IgD-negative memory B cell (primary cell): ENCODE data around the gene KCNMA1. TPM values are rescaled to one million over a fixed set of nuclear protein-coding genes. Genes with fewer than 3 reads are reported as not detected.

Experiments
- H3K27ac Mint-ChIP-seq, 3 donors: one replicate each; pipeline ENCODE4 v1.8.0; 2020 to 2022; ENCODE audit warnings: mild to moderate bottlenecking in 3 of 3, mixed read lengths in 3 of 3, moderate library complexity in 1 of 3
- H3K27me3 Mint-ChIP-seq: one replicate; pipeline ENCODE4 v1.8.0; 2021; ENCODE audit warnings: mixed read lengths
- H3K36me3 Mint-ChIP-seq: one replicate; pipeline ENCODE4 v1.8.0; 2020; ENCODE audit warnings: mild to moderate bottlenecking, mixed read lengths
- H3K4me1 Mint-ChIP-seq, 3 donors: one replicate each; pipeline ENCODE4 v1.8.0; 2020 to 2022; ENCODE audit warnings: mixed read lengths in 3 of 3, mild to moderate bottlenecking in 1 of 3
- H3K4me3 Mint-ChIP-seq, 4 donors: one replicate each; pipeline ENCODE4 v1.8.0; 2020 to 2022; ENCODE audit warnings: mild to moderate bottlenecking in 4 of 4, mixed read lengths in 4 of 4, moderate library complexity in 3 of 4
- H3K9me3 Mint-ChIP-seq, 3 donors: one replicate each; pipeline ENCODE4 v1.8.0; 2020 to 2021; ENCODE audit warnings: mixed read lengths in 3 of 3, mild to moderate bottlenecking in 1 of 3
- polyA plus RNA-seq: library from polyadenylated mRNA; unstranded; fragments of 300-500 nt; fragmentation: Illumina TruSeq; gene quantifications from one replicate; pipeline ENCODE4 v1.2.3, GENCODE V29; 2021

KCNMA1 gene
- polyA plus RNA-seq, 1 donor from 2014 or later: 5.5 TPM

DNA sequence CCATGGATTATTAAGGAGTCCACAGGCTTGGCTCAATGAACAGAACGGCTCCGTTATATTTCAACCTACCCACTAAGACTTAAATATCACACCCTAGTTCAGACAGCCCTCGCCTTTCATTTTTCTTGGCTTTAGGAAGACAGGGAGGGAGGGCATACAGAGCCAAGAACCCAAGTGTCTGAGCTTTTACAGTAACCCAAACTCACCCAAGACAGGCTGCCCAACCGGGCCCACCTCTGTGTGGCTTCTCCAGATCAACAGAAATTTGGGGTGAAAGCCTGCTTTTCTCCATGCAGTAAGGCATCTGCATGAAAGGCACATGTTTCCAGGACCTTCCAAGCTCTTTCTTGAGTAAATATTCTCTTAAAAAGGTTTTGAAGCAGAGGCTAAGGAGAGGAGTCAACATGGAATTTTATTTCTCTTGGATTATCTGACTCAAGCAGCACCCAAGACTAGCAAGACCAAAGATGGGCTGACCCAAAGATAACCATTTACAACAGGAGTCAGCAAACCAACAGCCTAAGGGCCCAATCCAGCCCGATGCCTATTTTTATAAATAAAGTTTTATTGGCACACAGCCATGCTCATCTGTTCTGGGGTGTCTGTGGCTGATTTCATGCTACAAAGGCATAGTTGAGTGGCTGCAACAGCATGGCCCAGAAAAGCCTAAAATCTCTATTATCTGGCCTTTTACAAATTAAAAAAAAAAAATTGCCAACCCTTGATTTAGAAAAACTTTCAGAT, 90.1 kb downstream of the KCNMA1 start:
- H3K27me3 Mint-ChIP-seq: peaks cover 3% of the 10 kb centered on the region
- peaks cover 0 to 5% (median 4%) of the 10 kb centered on the region in 3 donors for H3K4me1 Mint-ChIP-seq
- no peak overlapping the region for H3K4me3 Mint-ChIP-seq
- H3K36me3 Mint-ChIP-seq: peaks cover 6% of the 10 kb centered on the region
- H3K9me3 Mint-ChIP-seq: peaks cover 2 to 6% (median 4%) of the 10 kb centered on the region in 3 donors
- no peak overlapping the region for H3K27ac Mint-ChIP-seq

DNA sequence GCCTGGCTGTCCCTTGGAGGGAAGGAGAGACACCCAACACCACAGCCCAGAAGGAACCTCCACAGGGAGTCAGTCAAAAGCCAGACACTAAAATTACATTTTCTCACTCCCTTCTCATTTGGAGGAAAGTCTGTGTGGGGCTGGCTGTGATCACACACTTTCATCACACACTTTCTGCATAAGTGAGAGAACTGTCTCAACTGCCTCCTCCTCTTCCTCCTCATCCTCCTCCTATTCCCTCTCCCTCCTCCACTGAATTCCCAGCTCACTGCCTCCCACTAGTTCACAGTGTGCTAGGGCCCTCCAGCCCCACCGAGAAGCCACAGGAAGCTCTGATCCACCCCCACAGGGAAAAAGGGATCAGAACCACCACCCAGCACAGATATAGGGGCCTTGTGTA, 91.6 kb downstream of the KCNMA1 start:
- peaks cover 4% of the 10 kb centered on the region for H3K27me3 Mint-ChIP-seq
- no peak overlapping the region for H3K27ac Mint-ChIP-seq
- H3K4me1 Mint-ChIP-seq: peaks cover 8 to 15% (median 13%) of the 10 kb centered on the region in 3 donors
- H3K4me3 Mint-ChIP-seq: no peak overlapping the region
- H3K9me3 Mint-ChIP-seq: peaks cover 2 to 6% (median 4%) of the 10 kb centered on the region in 3 donors
- peaks cover 6% of the 10 kb centered on the region for H3K36me3 Mint-ChIP-seq

DNA sequence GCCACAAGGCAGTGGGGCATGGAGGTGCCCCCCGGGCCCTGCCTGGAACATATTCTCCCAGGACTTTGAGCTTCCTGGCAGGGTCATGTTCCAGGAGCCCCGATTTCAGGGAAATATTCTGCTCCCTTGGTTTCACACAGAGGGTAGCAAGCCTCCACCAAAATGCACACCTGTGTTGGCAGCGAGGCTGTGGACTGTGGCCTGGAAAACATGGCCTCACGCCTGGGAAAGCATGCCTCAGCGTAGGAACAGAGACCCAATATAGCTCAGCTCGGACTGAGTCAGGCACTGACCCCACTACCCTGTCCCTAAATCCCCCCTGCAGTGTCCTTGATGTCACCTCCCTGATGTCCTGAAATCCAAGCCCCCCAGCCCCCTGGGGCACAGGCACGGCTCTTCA, 92.0 kb downstream of the KCNMA1 start:
- no peak overlapping the region for H3K4me3 Mint-ChIP-seq
- H3K27ac Mint-ChIP-seq: no peak overlapping the region
- H3K27me3 Mint-ChIP-seq: peaks cover 6% of the 10 kb centered on the region
- peaks cover 6% of the 10 kb centered on the region for H3K36me3 Mint-ChIP-seq
- peaks cover 2 to 6% (median 4%) of the 10 kb centered on the region in 3 donors for H3K9me3 Mint-ChIP-seq
- H3K4me1 Mint-ChIP-seq: peaks cover 12 to 18% (median 15%) of the 10 kb centered on the region in 3 donors

DNA sequence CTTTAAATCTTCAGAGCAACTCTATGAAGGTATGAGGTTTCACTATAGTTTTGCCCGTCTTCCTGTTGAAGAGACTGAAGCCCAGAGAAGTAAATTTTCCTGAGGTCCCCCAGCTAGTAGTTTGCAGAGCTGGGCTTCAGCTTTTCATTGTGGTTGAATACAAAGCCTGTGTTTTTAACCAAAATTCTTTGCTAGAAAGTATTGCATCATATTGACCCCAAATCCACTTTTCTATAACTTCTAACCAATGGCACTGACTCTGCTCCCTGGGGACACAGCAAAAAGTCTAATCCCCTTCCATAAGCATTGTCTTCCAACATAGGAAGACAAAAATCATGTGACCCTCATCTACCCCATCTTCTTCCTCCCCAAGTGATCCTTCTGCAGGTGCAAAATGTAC, 93.0 kb downstream of the KCNMA1 start:
- peaks cover 2 to 6% (median 4%) of the 10 kb centered on the region in 3 donors for H3K9me3 Mint-ChIP-seq
- H3K4me3 Mint-ChIP-seq: no peak overlapping the region
- peaks cover 6% of the 10 kb centered on the region for H3K36me3 Mint-ChIP-seq

DNA sequence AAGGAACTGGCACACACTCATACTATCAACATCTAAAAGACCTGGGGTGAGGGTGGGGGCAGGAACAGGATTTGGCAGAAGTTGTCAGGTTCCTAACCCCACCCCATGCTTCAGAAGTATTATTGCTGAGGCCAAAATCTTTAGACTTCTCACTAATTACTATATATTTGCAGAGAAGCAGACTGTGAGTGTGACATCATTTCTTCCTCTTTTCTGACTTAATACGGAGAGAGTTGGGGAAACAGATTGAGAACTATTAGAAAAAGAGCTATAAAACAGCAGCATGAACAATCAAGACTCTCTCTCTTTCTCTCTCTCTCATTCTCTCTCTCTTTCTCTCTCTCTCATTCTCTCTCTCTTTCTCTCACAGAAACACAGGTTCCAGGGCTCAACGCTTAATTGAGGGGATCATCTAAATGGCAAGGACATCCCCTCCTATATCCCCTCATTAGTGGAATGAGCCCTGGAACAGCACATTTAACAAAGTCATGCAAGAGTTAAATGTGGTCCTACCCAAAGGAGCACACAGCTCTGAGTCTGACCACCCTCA, 94.8 kb downstream of the KCNMA1 start:
- H3K27ac Mint-ChIP-seq: peak overlapping the region in 1 of 3 donors; percentile 79
- H3K36me3 Mint-ChIP-seq: peaks cover 6% of the 10 kb centered on the region
- H3K9me3 Mint-ChIP-seq: peaks cover 2 to 4% (median 2%) of the 10 kb centered on the region in 3 donors
- H3K4me3 Mint-ChIP-seq: peak overlapping the region in 2 of 4 donors; percentile 10 to 43
- peaks cover 6% of the 10 kb centered on the region for H3K27me3 Mint-ChIP-seq
- peaks cover 12 to 20% (median 19%) of the 10 kb centered on the region in 3 donors for H3K4me1 Mint-ChIP-seq

More for the DNA sequence above, 93.0 kb downstream of the KCNMA1 start:
- Mint-ChIP-seq H3K27me3 (peaks cover 6% of the 10 kb centered on the region), H3K4me1 (peaks cover 12 to 20% (median 19%) of the 10 kb centered on the region in 3 donors), H3K27ac (no peak overlapping the region)

DNA sequence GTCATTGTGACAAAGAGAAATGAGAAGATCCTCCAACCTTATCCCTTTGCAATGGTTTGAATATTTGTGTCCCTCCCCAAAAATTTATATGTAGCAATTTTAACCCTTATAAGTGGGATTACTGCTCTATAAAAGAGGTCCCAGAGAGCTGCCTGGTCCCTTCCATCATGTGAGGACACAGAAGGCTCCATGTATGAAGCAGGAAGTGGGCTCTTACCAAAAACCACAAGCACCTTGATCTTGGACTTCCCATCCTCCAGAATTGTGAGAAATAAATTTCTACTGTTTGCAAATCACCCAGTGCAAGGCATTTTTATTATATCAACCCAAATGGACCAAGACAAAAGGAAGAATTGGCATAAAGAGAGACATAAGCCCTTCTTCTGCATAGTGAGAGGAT, 95.7 kb downstream of the KCNMA1 start:
- Mint-ChIP-seq H3K9me3 (peaks cover 2 to 4% (median 2%) of the 10 kb centered on the region in 3 donors), H3K27ac (no peak overlapping the region), H3K36me3 (peaks cover 6% of the 10 kb centered on the region), H3K4me1 (peaks cover 12 to 20% (median 19%) of the 10 kb centered on the region in 3 donors), H3K27me3 (peaks cover 6% of the 10 kb centered on the region), H3K4me3 (peak overlapping the region in 1 of 4 donors; percentile 18)

DNA sequence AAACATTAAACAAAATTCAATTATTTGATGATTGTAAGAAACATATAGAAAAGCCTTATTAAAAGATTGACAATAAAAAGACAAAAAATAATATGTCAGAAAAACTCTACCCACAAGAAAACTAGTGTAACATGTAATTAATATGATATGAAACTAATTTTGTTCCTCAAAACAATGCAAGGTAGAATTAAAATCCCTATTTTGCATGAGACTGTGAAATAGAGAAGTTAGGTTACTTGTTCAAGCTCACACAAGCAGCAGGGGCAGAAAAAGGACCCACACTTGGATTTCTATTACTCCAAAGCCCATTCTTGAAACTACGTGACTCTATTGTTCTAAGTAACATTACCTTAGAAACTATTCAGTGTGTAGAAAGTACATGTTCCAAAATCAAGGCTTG, 96.4 kb downstream of the KCNMA1 start:
- Mint-ChIP-seq H3K4me3 (peak overlapping the region in 2 of 4 donors; percentile 71 to 77), H3K9me3 (peaks cover 2 to 4% (median 2%) of the 10 kb centered on the region in 3 donors), H3K36me3 (peaks cover 6% of the 10 kb centered on the region), H3K27me3 (peaks cover 6% of the 10 kb centered on the region), H3K27ac (no peak overlapping the region), H3K4me1 (peaks cover 12 to 20% (median 19%) of the 10 kb centered on the region in 3 donors)

DNA sequence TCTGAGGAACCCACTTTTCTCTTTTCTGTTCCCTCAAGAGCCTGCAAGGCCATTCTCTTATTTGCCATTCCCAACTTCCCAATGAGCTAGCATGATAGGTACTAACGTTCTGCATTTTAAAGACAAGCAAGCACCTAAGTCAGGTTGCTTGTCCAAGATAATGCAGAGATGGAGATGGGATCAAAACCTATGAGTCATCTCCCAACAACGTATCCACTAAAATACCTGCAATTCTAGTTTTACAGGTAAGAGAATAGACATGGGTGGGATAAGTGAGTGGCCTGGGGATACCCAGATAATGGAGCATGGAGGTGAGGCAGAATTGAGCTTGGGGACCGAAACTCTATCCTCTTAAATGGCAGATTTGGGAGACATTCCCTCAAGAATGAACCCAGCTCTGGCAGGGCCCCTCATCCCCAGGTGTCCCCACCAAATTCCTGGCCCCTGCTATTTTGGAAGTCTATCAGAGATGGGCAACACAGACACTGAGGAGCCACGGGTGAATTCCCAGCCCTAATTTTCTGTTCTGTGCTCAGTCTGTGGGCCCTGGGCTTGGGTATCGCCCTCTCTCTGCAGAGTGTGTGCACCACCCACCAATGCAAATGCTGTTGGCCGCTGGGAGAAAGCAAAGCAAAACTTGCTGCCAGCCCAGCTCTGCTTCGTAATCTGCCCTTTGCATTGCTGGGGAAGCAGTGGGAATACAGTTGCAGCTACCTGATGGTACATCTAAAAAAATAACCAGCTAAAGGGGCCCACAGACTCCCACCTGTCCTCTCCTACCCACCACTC, 98.3 kb downstream of the KCNMA1 start:
- H3K36me3 Mint-ChIP-seq: peaks cover 6% of the 10 kb centered on the region
- H3K9me3 Mint-ChIP-seq: peaks cover 0 to 2% (median 0%) of the 10 kb centered on the region in 3 donors
- no peak overlapping the region for H3K27ac Mint-ChIP-seq
- H3K4me3 Mint-ChIP-seq: peak overlapping the region in 2 of 4 donors; percentile 15 to 35
- peaks cover 12 to 20% (median 19%) of the 10 kb centered on the region in 3 donors for H3K4me1 Mint-ChIP-seq
- H3K27me3 Mint-ChIP-seq: peaks cover 5% of the 10 kb centered on the region

DNA sequence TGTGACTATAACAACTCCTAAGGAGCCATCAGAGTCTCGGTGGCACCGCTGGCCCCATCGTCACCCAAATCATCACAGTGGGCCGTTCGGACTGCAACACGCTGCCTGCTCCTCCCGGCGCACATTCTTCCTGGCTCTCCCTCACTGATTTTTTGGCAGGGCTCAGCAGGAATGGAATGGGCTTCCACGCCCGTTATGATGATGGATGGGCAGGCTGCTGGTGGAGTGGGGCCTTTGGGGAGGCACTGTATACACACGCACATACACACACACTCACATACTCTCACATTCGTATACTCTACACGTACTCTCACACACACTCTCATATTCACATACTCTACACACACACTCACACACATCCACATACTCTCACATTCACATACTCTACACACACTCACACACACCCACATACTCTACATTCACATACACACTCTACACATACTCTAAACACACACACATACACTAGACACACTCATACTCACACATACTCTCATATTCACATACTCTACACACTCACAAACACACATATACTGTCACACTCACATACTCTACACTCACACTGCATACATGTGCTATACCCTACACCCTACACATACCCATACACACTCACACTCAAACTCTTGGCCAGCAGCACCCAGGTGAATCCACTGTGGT, 99.8 kb downstream of the KCNMA1 start:
- Mint-ChIP-seq H3K4me3 (no peak overlapping the region), H3K9me3 (no peaks in the 10 kb centered on the region), H3K36me3 (no peaks in the 10 kb centered on the region), H3K27me3 (peaks cover 5% of the 10 kb centered on the region), H3K4me1 (peaks cover 12 to 20% (median 17%) of the 10 kb centered on the region in 3 donors), H3K27ac (no peak overlapping the region)

DNA sequence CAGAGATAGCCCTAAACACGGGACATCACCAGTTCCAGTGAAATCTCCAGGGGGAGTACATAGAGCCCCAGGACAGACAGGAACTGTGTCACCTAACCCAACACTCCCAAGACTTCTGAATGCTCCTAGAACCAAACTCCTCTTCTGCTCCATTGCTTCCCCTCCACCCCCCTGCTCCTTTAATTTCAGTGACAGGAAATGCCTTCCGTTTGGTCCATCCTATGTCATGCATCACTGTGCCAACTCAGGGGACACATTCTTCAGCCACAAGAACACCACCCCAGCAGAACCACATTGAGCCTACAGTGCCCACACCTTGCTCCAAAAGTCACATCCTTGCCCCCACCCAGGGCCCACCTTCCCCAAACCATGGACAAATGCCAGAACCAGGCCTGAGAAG, 100.5 kb downstream of the KCNMA1 start:
- H3K4me1 Mint-ChIP-seq: peaks cover 12 to 14% (median 13%) of the 10 kb centered on the region in 3 donors
- H3K27me3 Mint-ChIP-seq: peaks cover 2% of the 10 kb centered on the region
- H3K27ac Mint-ChIP-seq: no peak overlapping the region
- no peak overlapping the region for H3K4me3 Mint-ChIP-seq
- no peaks in the 10 kb centered on the region for H3K9me3 Mint-ChIP-seq
- no peaks in the 10 kb centered on the region for H3K36me3 Mint-ChIP-seq

DNA sequence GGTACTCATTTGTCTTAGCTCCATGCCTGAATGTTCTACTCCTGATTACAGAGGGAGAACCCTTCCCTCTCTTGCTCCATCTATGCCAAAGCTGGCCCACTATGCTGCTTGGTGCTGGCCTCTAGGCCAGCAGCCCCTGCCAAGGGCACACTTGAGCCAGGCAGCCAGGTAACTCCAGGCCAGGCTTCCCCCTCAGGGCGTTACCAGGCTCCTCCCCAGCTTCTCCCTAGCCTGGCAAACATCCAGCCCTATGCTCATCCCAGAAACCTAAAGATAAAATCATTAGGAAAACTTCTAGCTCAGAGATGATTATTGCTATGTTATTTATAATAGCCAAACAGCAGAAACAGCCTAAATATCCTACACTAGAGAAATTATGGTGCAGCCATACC, 103.7 kb downstream of the KCNMA1 start:
- no peaks in the 10 kb centered on the region for H3K9me3 Mint-ChIP-seq
- no peaks in the 10 kb centered on the region for H3K36me3 Mint-ChIP-seq
- H3K4me3 Mint-ChIP-seq: no peak overlapping the region
- H3K27ac Mint-ChIP-seq: no peak overlapping the region
- H3K27me3 Mint-ChIP-seq: no peaks in the 10 kb centered on the region
- H3K4me1 Mint-ChIP-seq: peaks cover 4 to 9% (median 7%) of the 10 kb centered on the region in 3 donors

DNA sequence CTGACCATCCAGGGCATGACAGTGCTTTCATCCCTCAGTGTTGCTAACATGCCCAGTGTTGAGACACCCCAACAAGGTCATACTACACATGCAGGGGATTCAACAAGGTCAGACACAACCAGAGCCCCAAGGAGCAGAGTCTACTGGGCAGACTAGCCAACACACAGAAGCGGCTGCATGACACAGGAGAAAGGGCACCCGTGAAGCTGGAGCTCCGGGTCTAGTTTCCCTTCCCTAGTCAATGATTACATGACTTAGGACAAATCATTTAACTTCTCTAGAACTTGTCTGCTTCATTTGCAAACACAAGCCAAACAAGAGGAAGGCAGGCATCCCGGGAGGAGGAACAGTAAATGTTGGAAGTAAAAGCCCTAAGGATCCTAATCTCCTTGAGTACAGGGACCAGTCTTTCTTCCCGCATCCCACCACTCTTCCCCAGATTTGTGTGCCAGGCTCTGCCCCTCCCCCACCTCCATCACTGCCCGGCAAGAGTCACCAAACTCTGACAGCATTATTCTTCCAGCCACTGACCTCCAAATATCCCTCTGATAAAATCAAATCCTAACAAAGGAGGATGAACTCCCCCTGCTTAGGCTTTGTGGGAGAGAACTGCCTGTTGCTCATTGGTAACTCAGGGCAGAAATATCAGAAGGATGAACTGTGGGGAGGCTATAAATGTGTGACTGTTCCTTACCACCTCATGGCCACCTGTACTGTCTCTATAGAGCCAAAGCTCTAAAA, 104.3 kb downstream of the KCNMA1 start:
- H3K27ac Mint-ChIP-seq: no peak overlapping the region
- H3K36me3 Mint-ChIP-seq: no peaks in the 10 kb centered on the region
- H3K27me3 Mint-ChIP-seq: no peaks in the 10 kb centered on the region
- no peaks in the 10 kb centered on the region for H3K9me3 Mint-ChIP-seq
- peaks cover 4 to 9% (median 7%) of the 10 kb centered on the region in 3 donors for H3K4me1 Mint-ChIP-seq
- peak overlapping the region in 1 of 4 donors; percentile 67 for H3K4me3 Mint-ChIP-seq

DNA sequence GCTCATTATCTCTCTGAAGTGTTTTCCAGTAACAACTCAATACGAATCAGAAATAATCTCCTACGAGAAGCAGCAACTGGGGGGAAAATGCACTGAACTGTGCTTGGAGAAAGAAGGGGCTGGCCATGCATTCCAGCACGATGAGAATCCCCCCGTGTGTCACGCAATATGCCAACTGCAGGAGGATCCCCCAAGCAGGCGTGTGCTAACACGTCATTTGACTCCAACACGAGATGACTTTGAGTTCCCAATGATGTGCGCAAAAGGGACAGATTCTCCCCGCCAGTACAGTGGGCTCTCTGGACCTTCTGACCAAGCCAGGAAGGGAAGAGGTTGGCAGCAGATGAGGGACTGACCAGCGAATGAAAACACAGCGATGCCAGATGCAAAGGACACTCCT, 105.5 kb downstream of the KCNMA1 start:
- Mint-ChIP-seq H3K27ac (peak overlapping the region in 1 of 3 donors; percentile 55), H3K9me3 (no peaks in the 10 kb centered on the region), H3K4me1 (peaks cover 4 to 9% (median 7%) of the 10 kb centered on the region in 3 donors), H3K27me3 (no peaks in the 10 kb centered on the region), H3K4me3 (peak overlapping the region in 1 of 4 donors; percentile 42), H3K36me3 (no peaks in the 10 kb centered on the region)

DNA sequence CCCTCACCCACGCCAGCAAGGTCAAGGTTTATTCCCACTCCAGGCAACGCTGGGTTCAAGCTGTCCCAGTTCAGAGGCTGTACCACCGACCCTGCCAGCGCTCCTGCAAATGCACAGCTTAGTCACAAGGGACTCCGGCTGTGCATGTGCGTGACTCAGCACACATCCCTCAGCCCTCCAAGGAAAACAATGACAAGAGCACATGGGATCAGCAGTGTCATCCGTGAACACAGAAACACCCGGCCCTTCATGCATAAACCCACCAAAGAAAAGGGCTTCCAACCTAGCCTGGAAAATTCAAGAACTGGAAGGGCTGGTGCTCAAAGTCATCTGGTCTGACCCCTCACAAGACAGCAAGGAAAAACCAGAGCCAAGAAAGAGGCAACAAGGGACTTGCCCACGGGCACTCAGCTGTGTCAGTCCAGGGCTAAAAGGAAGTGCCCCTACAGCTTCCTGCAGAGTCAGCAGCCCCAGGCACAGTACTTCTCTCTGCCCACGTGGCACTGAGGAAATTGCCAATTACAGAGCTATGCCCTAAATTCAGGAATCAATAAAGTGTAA, 106.1 kb downstream of the KCNMA1 start:
- H3K36me3 Mint-ChIP-seq: no peaks in the 10 kb centered on the region

More for the DNA sequence above, 106.1 kb downstream of the KCNMA1 start:
- H3K4me3 Mint-ChIP-seq: peak overlapping the region in 2 of 4 donors; percentile 14 to 70
- peaks cover 4 to 9% (median 7%) of the 10 kb centered on the region in 3 donors for H3K4me1 Mint-ChIP-seq
- no peaks in the 10 kb centered on the region for H3K27me3 Mint-ChIP-seq
- peak overlapping the region in 1 of 3 donors; percentile 55 for H3K27ac Mint-ChIP-seq
- H3K9me3 Mint-ChIP-seq: no peaks in the 10 kb centered on the region
